Stimulated activated effector memory CD8-positive, alpha-beta T cell treated with anti-CD3 and anti-CD28 coated beads, Interleukin-12 subunit alpha, Interleukin-12 subunit beta, amount 100 ng/mL, for 72 hours (primary cell): ENCODE results near the gene PPP1R3D.
A peak's percentile ranks its signal among the peaks of the same experiment; 100 is the strongest.

Source experiments
- ATAC-seq: fragments of 150-1000 bp; cut with Tn5 transposase; 2 replicates; pipeline ENCODE4 v1.10.0; 2021
- DNase-seq, 2 donors: peaks; one replicate each; pipeline ENCODE4 v3.0.0; 2021 to 2022; ENCODE audit warnings: low spot score in 2 of 2
- H3K27ac Mint-ChIP-seq: one replicate; pipeline ENCODE4 v1.8.0; 2022; ENCODE audit warnings: mild to moderate bottlenecking, mixed read lengths
- H3K36me3 Mint-ChIP-seq: one replicate; pipeline ENCODE4 v1.8.0; 2022; ENCODE audit warnings: mild to moderate bottlenecking, mixed read lengths
- H3K4me1 Mint-ChIP-seq: one replicate; pipeline ENCODE4 v1.8.0; 2022; ENCODE audit warnings: mixed read lengths
- H3K4me3 Mint-ChIP-seq: one replicate; pipeline ENCODE4 v1.8.0; 2022; ENCODE audit warnings: mild to moderate bottlenecking, mixed read lengths
- H3K9me3 Mint-ChIP-seq: one replicate; pipeline ENCODE4 v1.8.0; 2022; ENCODE audit warnings: mixed read lengths

PPP1R3D gene

DNA sequence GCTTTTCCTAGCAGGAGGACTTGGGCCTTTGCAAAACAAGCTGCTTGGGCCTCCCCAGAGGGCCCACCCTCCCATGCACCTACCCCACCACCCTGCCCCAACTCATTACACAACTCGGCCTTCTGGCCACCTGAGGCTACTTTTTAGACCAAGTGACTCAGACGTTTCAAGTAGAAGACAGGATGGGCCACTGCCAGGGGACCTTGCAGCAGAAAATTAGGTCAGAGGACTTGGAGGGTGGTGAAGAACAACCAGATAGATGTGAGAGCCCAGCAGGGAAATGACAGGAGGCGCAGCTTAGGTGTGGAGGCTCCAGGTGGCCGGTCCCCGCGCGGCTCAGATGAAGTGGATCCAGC lies 1.4 kb downstream of the PPP1R3D start:
- no peak for ATAC-seq
- H3K27ac Mint-ChIP-seq, result peak overlapping the region; percentile 32
- H3K9me3 Mint-ChIP-seq, result no peaks in the 10 kb centered on the region
- peak overlapping the region; percentile 93 for H3K4me3 Mint-ChIP-seq
- peaks cover 30% of the 10 kb centered on the region for H3K36me3 Mint-ChIP-seq
- DNase-seq, result no peak
- peaks cover 21% of the 10 kb centered on the region for H3K4me1 Mint-ChIP-seq

GRCh38 chr20:59938221-59938620 lies 1.9 kb downstream of the PPP1R3D start:
- Mint-ChIP-seq H3K4me1 (peaks cover 21% of the 10 kb centered on the region), H3K4me3 (peak overlapping the region; percentile 93), H3K27ac (no peak overlapping the region), H3K36me3 (peaks cover 26% of the 10 kb centered on the region), H3K9me3 (no peaks in the 10 kb centered on the region)
- ATAC-seq (no peak), DNase-seq (no peak)

- Mint-ChIP-seq H3K4me3 (no peak overlapping the region), H3K9me3 (no peaks in the 10 kb centered on the region), H3K27ac (no peak overlapping the region), H3K36me3 (peaks cover 15% of the 10 kb centered on the region), H3K4me1 (peaks cover 21% of the 10 kb centered on the region)
- DNase-seq (no peak), ATAC-seq (no peak)
Measured at GRCh38 chr20:59937150-59937549, 3.0 kb downstream of the PPP1R3D start.

GRCh38 chr20:59936409-59936808 lies 3.7 kb downstream of the PPP1R3D start:
- H3K9me3 Mint-ChIP-seq, result no peaks in the 10 kb centered on the region
- H3K36me3 Mint-ChIP-seq, result peaks cover 13% of the 10 kb centered on the region
- DNase-seq, result no peak
- H3K4me1 Mint-ChIP-seq, result peaks cover 16% of the 10 kb centered on the region
- no peak for ATAC-seq
- H3K4me3 Mint-ChIP-seq, result no peak overlapping the region
- H3K27ac Mint-ChIP-seq, result no peak overlapping the region

DNA sequence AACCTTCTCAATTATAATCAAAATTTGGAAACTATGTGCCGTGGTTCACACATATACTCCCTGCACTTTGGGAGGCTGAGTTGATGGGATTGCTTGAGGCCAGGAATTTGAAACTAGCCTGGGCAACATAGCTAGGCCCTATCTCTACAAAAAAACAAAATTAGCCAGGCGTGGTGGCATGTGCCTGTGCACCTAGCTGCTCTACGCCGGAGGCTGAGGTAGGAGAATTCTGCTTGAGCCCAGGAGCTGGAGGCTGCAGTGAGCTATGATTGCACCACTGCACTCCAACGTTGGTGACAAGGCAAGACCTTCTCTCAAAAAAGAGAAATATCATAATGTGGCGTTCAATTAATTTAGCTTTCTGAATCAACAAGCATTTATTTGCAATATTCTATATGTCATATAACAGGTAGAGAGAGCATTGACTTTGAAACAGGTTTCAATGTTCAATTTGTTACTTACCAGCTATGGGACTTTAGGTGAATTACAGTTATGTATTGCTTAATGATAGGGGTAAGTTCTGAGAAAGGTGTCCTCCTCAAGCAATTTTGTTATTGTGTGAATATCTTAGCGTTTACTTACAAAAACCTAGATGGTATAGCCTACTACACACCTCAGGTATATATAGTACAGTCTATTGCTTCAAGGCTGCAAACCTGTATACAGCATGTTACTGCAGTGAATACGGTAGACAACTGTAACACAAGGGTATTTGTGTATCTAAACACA lies 4.5 kb downstream of the PPP1R3D start:
- H3K36me3 Mint-ChIP-seq, result peaks cover 13% of the 10 kb centered on the region
- DNase-seq (no peak), ATAC-seq (no peak)
- peaks cover 11% of the 10 kb centered on the region for H3K4me1 Mint-ChIP-seq
- no peaks in the 10 kb centered on the region for H3K9me3 Mint-ChIP-seq
- H3K4me3 Mint-ChIP-seq, result no peak overlapping the region
- no peak overlapping the region for H3K27ac Mint-ChIP-seq

- DNase-seq (peak; percentile 84 to 91), ATAC-seq (peak; percentile 90)
- no peaks in the 10 kb centered on the region for H3K9me3 Mint-ChIP-seq
- peaks cover 13% of the 10 kb centered on the region for H3K36me3 Mint-ChIP-seq
- H3K27ac Mint-ChIP-seq, result peak overlapping the region; percentile 54
- H3K4me1 Mint-ChIP-seq, result peaks cover 11% of the 10 kb centered on the region
- H3K4me3 Mint-ChIP-seq, result peak overlapping the region; percentile 71
Measured at GRCh38 chr20:59933849-59934585, 6.1 kb downstream of the PPP1R3D start.

GRCh38 chr20:59933296-59933848 lies 6.7 kb downstream of the PPP1R3D start, which contains the start of gene SYCP2:
SYCP2 (minus strand) TSS chr20:59933637; CDS start chr20:59922413, 11,224 bp downstream.
- Mint-ChIP-seq H3K36me3 (peaks cover 6% of the 10 kb centered on the region), H3K27ac (peak within 1 kb of the TSS; percentile 54), H3K4me1 (peaks cover 4% of the 10 kb centered on the region), H3K4me3 (peak within 1 kb of the TSS; percentile 71), H3K9me3 (no peaks in the 10 kb centered on the region)
- DNase-seq (peak in 1 of 2 donors; percentile 47), ATAC-seq (peak; percentile 85)

- Mint-ChIP-seq H3K4me1 (no peaks in the 10 kb centered on the region), H3K27ac (no peak overlapping the region), H3K36me3 (peaks cover 5% of the 10 kb centered on the region), H3K4me3 (peak overlapping the region; percentile 71), H3K9me3 (no peaks in the 10 kb centered on the region)
- ATAC-seq, result no peak
- DNase-seq, result no peak
Measured at GRCh38 chr20:59932616-59933295, 7.3 kb downstream of the PPP1R3D start.

DNA sequence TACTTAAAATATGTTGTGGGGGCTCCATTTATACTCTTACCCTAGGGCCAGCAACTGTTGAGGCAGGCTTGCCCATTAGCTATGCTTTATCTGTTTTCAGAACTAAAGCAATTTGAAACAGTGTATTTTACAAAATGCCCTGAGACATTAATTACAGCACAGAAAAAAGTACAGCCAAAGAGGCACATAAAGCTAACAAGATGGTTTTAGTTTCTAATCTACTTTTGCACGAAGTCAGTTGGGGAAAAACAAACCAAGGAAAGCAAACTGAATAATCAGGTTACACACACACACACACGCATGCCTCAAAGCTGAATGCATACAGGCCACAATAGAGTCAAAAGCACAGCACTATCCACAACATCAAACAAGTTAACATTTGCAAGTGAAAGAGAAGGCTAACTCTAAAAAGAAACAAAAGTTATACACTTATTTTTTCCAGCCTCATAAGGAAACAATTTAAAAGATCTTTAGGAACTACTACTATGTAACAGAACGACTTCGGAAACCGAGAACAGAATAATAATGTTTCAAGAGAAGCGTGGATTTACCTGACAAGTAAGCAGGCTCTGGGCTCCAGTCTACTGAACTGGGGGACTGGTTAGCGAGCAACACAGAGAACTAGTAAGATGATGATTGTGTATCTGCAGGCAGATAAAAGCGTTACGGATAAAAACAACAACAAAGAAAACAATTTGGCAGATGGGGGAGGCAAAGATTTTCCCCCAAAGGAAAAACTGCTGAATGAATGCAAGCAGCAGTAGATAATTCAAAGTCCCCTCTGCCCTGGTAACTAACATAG lies 8.4 kb downstream of the PPP1R3D start:
- DNase-seq (no peak), ATAC-seq (no peak)
- Mint-ChIP-seq H3K9me3 (no peaks in the 10 kb centered on the region), H3K4me3 (peak overlapping the region; percentile 71), H3K36me3 (peaks cover 5% of the 10 kb centered on the region), H3K4me1 (no peaks in the 10 kb centered on the region), H3K27ac (no peak overlapping the region)

DNA sequence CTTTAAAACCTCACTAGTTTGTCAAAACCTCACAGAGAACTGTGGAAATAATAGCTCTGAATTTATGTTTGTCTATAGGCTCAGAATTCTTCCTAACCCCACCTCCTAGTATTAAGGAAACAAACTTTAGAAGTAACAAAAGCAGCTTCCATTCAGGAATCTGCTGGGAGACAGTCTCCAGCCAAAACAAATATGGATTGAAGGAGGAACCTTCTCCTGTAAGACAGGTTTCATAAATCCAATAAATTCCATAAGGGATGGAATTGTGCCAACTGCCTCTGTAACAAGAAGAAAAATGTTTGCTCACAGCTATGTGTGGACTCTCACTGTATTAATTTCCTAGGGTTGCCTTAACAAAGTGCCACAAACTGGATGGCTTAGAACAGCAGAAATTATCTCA lies 14.2 kb downstream of the PPP1R3D start:
- DNase-seq (no peak), ATAC-seq (no peak)
- Mint-ChIP-seq H3K9me3 (no peaks in the 10 kb centered on the region), H3K27ac (no peak overlapping the region), H3K4me1 (no peaks in the 10 kb centered on the region), H3K36me3 (no peaks in the 10 kb centered on the region), H3K4me3 (no peak overlapping the region)

DNA sequence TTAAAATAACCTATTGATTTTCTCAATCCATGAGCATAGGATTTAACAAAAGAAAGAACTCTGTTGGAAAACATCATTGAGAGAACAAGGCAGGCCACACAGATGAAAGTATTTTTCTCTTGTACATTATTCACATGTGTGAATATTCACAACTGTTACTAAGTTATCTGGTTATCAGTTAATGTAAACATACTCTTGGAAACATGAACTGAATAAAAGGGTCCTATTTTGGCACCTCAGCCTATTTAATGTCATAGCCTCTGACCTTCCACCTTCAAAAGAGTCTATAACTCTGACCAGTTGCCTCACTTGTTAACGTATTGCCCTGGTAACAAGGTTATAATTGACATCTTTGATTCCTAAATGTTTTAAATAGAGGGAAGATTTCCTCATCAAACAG lies 14.7 kb downstream of the PPP1R3D start:
- no peaks in the 10 kb centered on the region for H3K4me1 Mint-ChIP-seq
- ATAC-seq, result no peak
- no peaks in the 10 kb centered on the region for H3K36me3 Mint-ChIP-seq
- no peak overlapping the region for H3K27ac Mint-ChIP-seq
- no peaks in the 10 kb centered on the region for H3K9me3 Mint-ChIP-seq
- no peak for DNase-seq
- H3K4me3 Mint-ChIP-seq, result no peak overlapping the region

GRCh38 chr20:59923514-59923913 lies 16.6 kb downstream of the PPP1R3D start:
- Mint-ChIP-seq H3K36me3 (no peaks in the 10 kb centered on the region), H3K4me1 (no peaks in the 10 kb centered on the region), H3K9me3 (no peaks in the 10 kb centered on the region), H3K4me3 (no peak overlapping the region), H3K27ac (no peak overlapping the region)
- ATAC-seq, result peak; percentile 46
- no peak for DNase-seq

GRCh38 chr20:59920944-59921343 lies 19.2 kb downstream of the PPP1R3D start:
- no peaks in the 10 kb centered on the region for H3K4me1 Mint-ChIP-seq
- no peak for ATAC-seq
- no peak for DNase-seq
- H3K4me3 Mint-ChIP-seq, result no peak overlapping the region
- no peaks in the 10 kb centered on the region for H3K36me3 Mint-ChIP-seq
- no peak overlapping the region for H3K27ac Mint-ChIP-seq
- H3K9me3 Mint-ChIP-seq, result no peaks in the 10 kb centered on the region

GRCh38 chr20:59912609-59913008 lies 27.5 kb downstream of the PPP1R3D start:
- Mint-ChIP-seq H3K4me1 (no peaks in the 10 kb centered on the region), H3K27ac (no peak overlapping the region), H3K36me3 (peaks cover 6% of the 10 kb centered on the region), H3K9me3 (no peaks in the 10 kb centered on the region), H3K4me3 (no peak overlapping the region)
- no peak for ATAC-seq
- no peak for DNase-seq

DNA sequence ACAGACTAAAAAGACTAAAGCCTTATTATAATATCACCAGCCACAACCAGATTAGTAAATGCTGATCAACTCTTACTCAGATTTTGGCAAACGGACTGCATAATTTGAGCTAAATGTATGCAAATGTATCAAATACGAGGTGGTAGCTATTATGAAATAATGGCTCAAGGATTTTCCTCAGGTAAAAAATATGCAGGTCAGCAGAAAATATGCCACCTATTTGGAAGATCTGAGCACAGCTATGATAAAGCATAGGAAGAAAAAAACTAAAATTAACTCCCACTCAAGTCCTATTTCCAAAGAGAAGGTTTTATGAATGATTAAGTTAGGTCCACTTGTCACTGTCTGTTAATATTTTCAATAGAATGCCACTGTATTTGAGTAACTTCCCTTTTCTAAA lies 29.1 kb downstream of the PPP1R3D start:
- H3K36me3 Mint-ChIP-seq, result peaks cover 6% of the 10 kb centered on the region
- no peak for ATAC-seq
- H3K4me3 Mint-ChIP-seq, result no peak overlapping the region
- no peak overlapping the region for H3K27ac Mint-ChIP-seq
- DNase-seq, result no peak
- no peaks in the 10 kb centered on the region for H3K4me1 Mint-ChIP-seq
- no peaks in the 10 kb centered on the region for H3K9me3 Mint-ChIP-seq
